NK-92 treated with Interleukin-12 subunit alpha and Interleukin-12 subunit beta, amount 100 ng/mL, for 24 hours (cell line): ENCODE results near the gene RPL26.
"Not testable (repeated sequence)": the region's sequence is repeated elsewhere in the genome, so short reads cannot be mapped to it uniquely, and the experiment has no call there.

Source experiments
- DNase-seq: peaks from one replicate; lab custom pipeline; 2025; lab: John Stamatoyannopoulos, UW

The RPL26 gene

GRCh38 chr17:8365143-8365542 lies 17.9 kb downstream of the RPL26 start:
- DNase-seq, result no peak

GRCh38 chr17:8362651-8363332 lies 20.2 kb downstream of the RPL26 start:
- DNase-seq, result no peak

- no peak for DNase-seq
Observed at GRCh38 chr17:8360751-8361150, 22.2 kb downstream of the RPL26 start.

GRCh38 chr17:8360260-8360659 lies 22.7 kb downstream of the RPL26 start:
- no peak for DNase-seq

- no peak for DNase-seq
Observed at GRCh38 chr17:8359769-8360168, 23.2 kb downstream of the RPL26 start.

GRCh38 chr17:8357910-8358309 lies 25.1 kb downstream of the RPL26 start:
- DNase-seq, result no peak

- no peak for DNase-seq
Observed at GRCh38 chr17:8354236-8354635, 28.8 kb downstream of the RPL26 start.

GRCh38 chr17:8353736-8354135 lies 29.3 kb downstream of the RPL26 start:
- no peak for DNase-seq

GRCh38 chr17:8350339-8350738 lies 32.7 kb downstream of the RPL26 start:
- no peak for DNase-seq

- not testable (repeated sequence) for DNase-seq
Observed at GRCh38 chr17:8347001-8347400, 36.0 kb downstream of the RPL26 start.

GRCh38 chr17:8345951-8346665 lies 36.9 kb downstream of the RPL26 start:
- DNase-seq, result no peak

GRCh38 chr17:8345052-8345690 lies 37.8 kb downstream of the RPL26 start:
- no peak for DNase-seq

- no peak for DNase-seq
Observed at GRCh38 chr17:8341456-8341855, 41.5 kb downstream of the RPL26 start.

GRCh38 chr17:8339540-8339939 lies 43.5 kb downstream of the RPL26 start, which contains the start of gene ODF4:
Gene ODF4, plus strand, starts transcription at chr17:8339840. Its CDS starts 212 bp downstream, at chr17:8340052.
- no peak for DNase-seq

- DNase-seq, result no peak
Observed at GRCh38 chr17:8338753-8339140, 44.2 kb downstream of the RPL26 start.

GRCh38 chr17:8337802-8338752 lies 44.9 kb downstream of the RPL26 start:
- DNase-seq, result no peak

- DNase-seq, result no peak
Observed at GRCh38 chr17:8333281-8333680, 49.7 kb downstream of the RPL26 start.

- DNase-seq, result no peak
Observed at GRCh38 chr17:8332688-8333087, 50.3 kb downstream of the RPL26 start.

GRCh38 chr17:8332128-8332527 lies 50.9 kb downstream of the RPL26 start:
- no peak for DNase-seq
